ENCODE results near the gene AMBRA1.

Gene AMBRA1

GRCh38 chr11:46421257-46421880 is 172.5 kb downstream of the AMBRA1 start:
- no peaks in the 10 kb centered on the region for H3K27me3 ChIP-seq (ENCODE audit: insufficient read depth, poor library complexity, severe bottlenecking)
- H3K36me3 ChIP-seq (ENCODE audit: low read depth): peaks cover 10% of the 10 kb centered on the region
- H3K4me3 ChIP-seq (ENCODE audit: severe bottlenecking): no peak overlapping the region
- no peak for DNase-seq (ENCODE audit: low spot score)
- H3K27ac ChIP-seq (ENCODE audit: poor library complexity, severe bottlenecking): no peak overlapping the region
- no peaks in the 10 kb centered on the region for H3K4me1 ChIP-seq (ENCODE audit: insufficient read depth, poor library complexity, severe bottlenecking)
- H3K9me3 ChIP-seq (ENCODE audit: severe bottlenecking): no peaks in the 10 kb centered on the region
- ATAC-seq (ENCODE audit: low read depth): no peak
- TF ChIP-seq CTCF (IDR thresholded peaks at IDR 0.05; ENCODE audit: poor library complexity, severe bottlenecking): no peak

GRCh38 chr11:46420513-46420912 is 173.3 kb downstream of the AMBRA1 start:
- peaks cover 10% of the 10 kb centered on the region for H3K36me3 ChIP-seq (ENCODE audit: low read depth)
- TF ChIP-seq CTCF (IDR thresholded peaks at IDR 0.05; ENCODE audit: poor library complexity, severe bottlenecking): no peak
- no peak for DNase-seq (ENCODE audit: low spot score)
- H3K27me3 ChIP-seq (ENCODE audit: insufficient read depth, poor library complexity, severe bottlenecking): no peaks in the 10 kb centered on the region
- no peak overlapping the region for H3K4me3 ChIP-seq (ENCODE audit: severe bottlenecking)
- no peak for ATAC-seq (ENCODE audit: low read depth)
- H3K27ac ChIP-seq (ENCODE audit: poor library complexity, severe bottlenecking): no peak overlapping the region
- H3K4me1 ChIP-seq (ENCODE audit: insufficient read depth, poor library complexity, severe bottlenecking): no peaks in the 10 kb centered on the region
- H3K9me3 ChIP-seq (ENCODE audit: severe bottlenecking): no peaks in the 10 kb centered on the region

DNA sequence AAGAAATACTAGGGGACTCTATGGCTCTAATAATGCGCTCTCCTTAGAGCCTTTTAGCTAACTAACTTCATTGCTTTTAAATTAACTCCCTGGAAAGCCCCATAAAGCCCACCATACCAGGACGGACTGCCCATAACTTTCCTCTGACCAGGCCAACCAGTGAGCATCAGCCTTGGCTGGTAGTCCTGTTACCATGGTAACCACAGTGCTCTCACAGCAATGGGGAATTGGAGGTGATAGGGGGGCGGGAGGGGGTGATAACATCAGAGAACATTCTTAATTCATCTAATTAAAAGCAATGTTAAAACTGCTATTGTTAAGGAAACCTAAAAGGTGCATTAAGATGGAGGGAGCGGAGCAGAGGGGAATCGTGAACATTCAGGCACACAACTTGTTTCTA is 175.1 kb downstream of the AMBRA1 start:
- Histone ChIP-seq H3K9me3 (ENCODE audit: severe bottlenecking) (no peaks in the 10 kb centered on the region), H3K4me1 (ENCODE audit: insufficient read depth, poor library complexity, severe bottlenecking) (no peaks in the 10 kb centered on the region), H3K4me3 (ENCODE audit: severe bottlenecking) (no peak overlapping the region), H3K27me3 (ENCODE audit: insufficient read depth, poor library complexity, severe bottlenecking) (no peaks in the 10 kb centered on the region), H3K36me3 (ENCODE audit: low read depth) (peaks cover 17% of the 10 kb centered on the region), H3K27ac (ENCODE audit: poor library complexity, severe bottlenecking) (no peak overlapping the region)
- ATAC-seq (ENCODE audit: low read depth) (no peak), DNase-seq (ENCODE audit: low spot score) (no peak)
- TF ChIP-seq CTCF (IDR thresholded peaks at IDR 0.05; ENCODE audit: poor library complexity, severe bottlenecking): no peak

DNA sequence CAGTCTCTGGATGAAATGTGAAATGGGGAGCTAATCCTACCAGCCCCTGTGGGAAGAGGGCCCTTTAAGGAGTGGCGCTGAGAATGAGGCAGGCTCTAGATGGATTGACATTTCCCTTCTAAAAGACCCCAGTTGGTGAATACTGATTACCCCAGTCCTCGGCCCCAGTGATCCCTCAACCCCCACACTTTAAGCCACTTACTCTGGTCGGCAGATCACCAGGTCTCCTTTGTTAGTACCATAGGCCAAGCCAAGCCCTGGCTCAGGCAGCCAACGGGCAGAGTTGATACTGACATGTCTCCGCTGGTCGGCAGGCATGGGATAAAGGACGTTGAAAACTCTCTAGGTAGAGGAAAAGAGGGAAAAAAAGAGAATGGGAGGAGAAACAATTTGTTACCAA is 176.1 kb downstream of the AMBRA1 start:
- H3K27me3 ChIP-seq (ENCODE audit: insufficient read depth, poor library complexity, severe bottlenecking): no peaks in the 10 kb centered on the region
- no peaks in the 10 kb centered on the region for H3K4me1 ChIP-seq (ENCODE audit: insufficient read depth, poor library complexity, severe bottlenecking)
- H3K9me3 ChIP-seq (ENCODE audit: severe bottlenecking): no peaks in the 10 kb centered on the region
- DNase-seq (ENCODE audit: low spot score) (no peak), ATAC-seq (ENCODE audit: low read depth) (no peak)
- H3K36me3 ChIP-seq (ENCODE audit: low read depth): peaks cover 17% of the 10 kb centered on the region
- TF ChIP-seq CTCF (IDR thresholded peaks at IDR 0.05; ENCODE audit: poor library complexity, severe bottlenecking): no peak
- no peak overlapping the region for H3K4me3 ChIP-seq (ENCODE audit: severe bottlenecking)
- no peak overlapping the region for H3K27ac ChIP-seq (ENCODE audit: poor library complexity, severe bottlenecking)

GRCh38 chr11:46414879-46415278 is 178.9 kb downstream of the AMBRA1 start:
- H3K36me3 ChIP-seq (ENCODE audit: low read depth): peaks cover 23% of the 10 kb centered on the region
- no peak for DNase-seq (ENCODE audit: low spot score)
- no peak for ATAC-seq (ENCODE audit: low read depth)

More at GRCh38 chr11:46414879-46415278, 178.9 kb downstream of the AMBRA1 start:
- no peak for TF ChIP-seq CTCF (IDR thresholded peaks at IDR 0.05; ENCODE audit: poor library complexity, severe bottlenecking)
- Histone ChIP-seq H3K4me1 (ENCODE audit: insufficient read depth, poor library complexity, severe bottlenecking) (no peaks in the 10 kb centered on the region), H3K27ac (ENCODE audit: poor library complexity, severe bottlenecking) (no peak overlapping the region), H3K4me3 (ENCODE audit: severe bottlenecking) (no peak overlapping the region), H3K9me3 (ENCODE audit: severe bottlenecking) (no peaks in the 10 kb centered on the region), H3K27me3 (ENCODE audit: insufficient read depth, poor library complexity, severe bottlenecking) (no peaks in the 10 kb centered on the region)
